Measurements from ENCODE around the gene HS6ST3.

HS6ST3 gene

DNA sequence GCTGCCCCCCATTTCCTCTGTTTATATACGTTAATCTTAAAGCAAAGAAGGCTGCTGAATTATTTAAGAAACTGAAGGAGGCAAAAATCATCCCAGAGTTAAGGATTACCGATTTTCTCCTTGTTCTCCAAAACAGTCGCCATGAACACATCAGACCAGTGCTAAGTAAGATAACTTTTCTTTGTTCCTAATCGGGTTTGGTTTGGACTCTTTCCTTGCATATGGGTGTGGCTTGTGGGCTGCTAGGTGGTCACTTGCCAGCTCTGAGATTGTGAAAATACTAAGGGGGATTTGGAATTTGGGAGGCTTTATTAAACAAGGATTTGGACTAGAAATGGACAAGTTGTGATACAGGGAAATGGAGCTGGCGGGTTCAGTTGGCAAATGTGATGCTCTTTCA, 692.3 kb downstream of the HS6ST3 start:
- no peak for DNase-seq (ENCODE audit: low read depth)
- no peak overlapping the region for H3K4me3 ChIP-seq (ENCODE audit: low read length)
- TF ChIP-seq, protein P1, sequence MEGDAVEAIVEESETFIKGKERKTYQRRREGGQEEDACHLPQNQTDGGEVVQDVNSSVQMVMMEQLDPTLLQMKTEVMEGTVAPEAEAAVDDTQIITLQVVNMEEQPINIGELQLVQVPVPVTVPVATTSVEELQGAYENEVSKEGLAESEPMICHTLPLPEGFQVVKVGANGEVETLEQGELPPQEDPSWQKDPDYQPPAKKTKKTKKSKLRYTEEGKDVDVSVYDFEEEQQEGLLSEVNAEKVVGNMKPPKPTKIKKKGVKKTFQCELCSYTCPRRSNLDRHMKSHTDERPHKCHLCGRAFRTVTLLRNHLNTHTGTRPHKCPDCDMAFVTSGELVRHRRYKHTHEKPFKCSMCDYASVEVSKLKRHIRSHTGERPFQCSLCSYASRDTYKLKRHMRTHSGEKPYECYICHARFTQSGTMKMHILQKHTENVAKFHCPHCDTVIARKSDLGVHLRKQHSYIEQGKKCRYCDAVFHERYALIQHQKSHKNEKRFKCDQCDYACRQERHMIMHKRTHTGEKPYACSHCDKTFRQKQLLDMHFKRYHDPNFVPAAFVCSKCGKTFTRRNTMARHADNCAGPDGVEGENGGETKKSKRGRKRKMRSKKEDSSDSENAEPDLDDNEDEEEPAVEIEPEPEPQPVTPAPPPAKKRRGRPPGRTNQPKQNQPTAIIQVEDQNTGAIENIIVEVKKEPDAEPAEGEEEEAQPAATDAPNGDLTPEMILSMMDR (conservative IDR thresholded peaks at IDR 0.05; ENCODE audit: low read length), result no peak

DNA sequence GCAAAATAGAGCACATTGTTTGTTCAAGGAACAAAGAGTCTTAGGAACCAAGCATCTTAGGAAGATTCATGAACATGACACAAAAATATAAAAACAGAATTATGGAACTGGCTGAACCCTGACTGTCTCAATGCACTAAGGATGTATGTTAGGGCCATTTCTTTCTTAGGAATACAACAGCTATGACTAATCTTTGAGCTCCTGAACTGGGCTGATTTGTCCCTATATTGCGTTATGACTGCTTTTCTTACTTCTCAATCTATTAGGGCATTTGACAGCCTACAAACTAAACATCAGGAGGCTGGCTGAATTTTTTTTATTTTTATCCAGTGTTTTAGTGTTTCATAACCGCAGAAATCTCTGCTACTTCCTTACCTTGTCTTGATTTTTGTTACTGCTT, 693.1 kb downstream of the HS6ST3 start:
- no peak for DNase-seq (ENCODE audit: low read depth)
- TF ChIP-seq, protein P1 (conservative IDR thresholded peaks at IDR 0.05; ENCODE audit: low read length), result no peak
- H3K4me3 ChIP-seq (ENCODE audit: low read length), result no peak overlapping the region

DNA sequence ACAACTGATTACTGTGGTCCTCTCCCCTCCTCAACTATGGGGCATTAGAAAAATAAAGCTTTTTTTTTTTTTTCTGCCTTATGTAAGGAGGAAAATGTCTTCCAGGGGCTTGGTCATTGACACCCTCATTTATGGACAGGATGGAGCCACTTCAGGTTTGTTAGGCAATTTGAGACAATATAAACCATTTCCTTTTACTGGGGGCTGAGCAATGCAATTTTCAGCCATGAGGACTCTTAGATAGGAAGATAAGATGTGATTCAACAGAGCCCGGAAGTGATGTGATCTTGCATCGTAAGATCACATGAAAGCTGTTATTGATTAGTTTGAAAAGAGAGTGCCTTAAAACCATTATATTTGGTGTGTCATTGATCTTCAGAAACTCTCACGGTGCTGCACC, 693.6 kb downstream of the HS6ST3 start:
- DNase-seq (ENCODE audit: low read depth), result no peak
- TF ChIP-seq, protein P1 (conservative IDR thresholded peaks at IDR 0.05; ENCODE audit: low read length), result no peak
- H3K4me3 ChIP-seq (ENCODE audit: low read length), result no peak overlapping the region

DNA sequence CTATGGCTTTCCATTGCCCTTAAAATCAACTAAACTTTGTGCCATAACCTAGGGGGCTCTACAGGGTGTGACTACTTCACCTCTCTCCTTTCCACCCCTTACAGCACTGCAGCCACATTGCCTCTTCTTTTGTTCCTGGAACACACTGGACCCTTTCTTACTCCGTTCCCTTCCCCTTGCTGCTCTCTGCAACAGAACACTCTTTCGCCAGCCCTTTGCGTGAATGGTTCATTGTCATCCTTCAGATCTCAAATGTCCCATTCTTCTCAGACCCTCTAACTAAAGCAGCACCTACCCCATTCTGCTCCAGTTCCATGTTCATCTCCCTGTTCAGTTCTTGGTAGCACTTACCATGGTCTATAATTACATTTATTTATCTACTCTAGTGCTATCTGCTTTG, 696.1 kb downstream of the HS6ST3 start:
- TF ChIP-seq, protein P1 (conservative IDR thresholded peaks at IDR 0.05; ENCODE audit: low read length), result no peak
- no peak overlapping the region for H3K4me3 ChIP-seq (ENCODE audit: low read length)
- DNase-seq (ENCODE audit: low read depth), result no peak

DNA sequence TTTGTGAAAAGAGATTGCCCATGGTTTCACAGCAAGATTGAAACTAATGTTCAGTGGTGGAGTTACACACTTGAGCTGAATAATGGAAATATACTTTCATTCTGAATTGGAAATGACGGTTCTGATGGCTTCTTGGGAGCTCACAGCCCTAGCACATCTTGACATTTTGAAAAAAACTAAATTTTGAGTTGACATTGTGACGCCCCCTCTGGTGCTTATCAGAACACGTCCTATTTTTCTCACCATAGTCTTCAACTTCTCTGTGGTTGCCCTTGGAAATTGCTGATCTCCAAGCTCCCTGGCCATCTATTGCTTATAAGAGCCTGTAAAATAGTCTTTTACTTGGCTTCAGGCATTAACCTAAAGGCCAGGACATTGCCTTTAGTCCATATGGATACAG, 702.3 kb downstream of the HS6ST3 start:
- no peak for DNase-seq (ENCODE audit: low read depth)
- TF ChIP-seq, protein P1 (conservative IDR thresholded peaks at IDR 0.05; ENCODE audit: low read length), result no peak
- no peak overlapping the region for H3K4me3 ChIP-seq (ENCODE audit: low read length)

DNA sequence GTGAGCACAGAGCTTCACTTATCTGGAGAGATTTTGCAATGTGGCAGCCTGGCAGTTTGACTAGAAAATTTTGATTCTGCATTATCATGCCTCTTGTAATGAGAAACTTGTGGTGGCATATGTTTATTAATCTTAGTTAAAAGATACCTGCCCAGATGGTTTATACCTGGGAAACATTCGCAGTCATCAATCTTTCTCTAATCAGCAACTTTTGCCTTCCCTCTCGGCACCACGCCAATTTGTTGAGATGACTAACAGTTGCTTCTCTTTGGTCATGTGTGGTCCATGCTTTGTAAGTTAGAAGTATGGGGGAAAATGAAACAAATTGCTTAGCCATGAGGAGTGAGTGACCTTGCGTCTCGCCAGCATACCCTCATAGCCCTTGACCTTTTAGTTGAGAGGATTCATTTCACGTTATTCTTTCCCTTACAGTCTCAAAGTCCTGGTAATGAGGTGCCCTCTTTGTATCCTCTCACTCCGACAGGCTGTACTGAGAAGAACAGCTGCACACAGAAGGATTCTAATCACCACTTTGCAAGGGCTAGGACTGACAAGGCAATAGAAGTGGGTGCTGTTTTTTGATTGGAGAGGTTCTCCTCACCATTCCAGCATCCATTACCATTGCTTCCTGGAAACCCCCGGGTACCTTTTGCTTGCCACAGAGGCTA, 703.0 kb downstream of the HS6ST3 start:
- TF ChIP-seq, protein P1 (conservative IDR thresholded peaks at IDR 0.05; ENCODE audit: low read length), result no peak
- DNase-seq (ENCODE audit: low read depth), result no peak
- no peak overlapping the region for H3K4me3 ChIP-seq (ENCODE audit: low read length)

DNA sequence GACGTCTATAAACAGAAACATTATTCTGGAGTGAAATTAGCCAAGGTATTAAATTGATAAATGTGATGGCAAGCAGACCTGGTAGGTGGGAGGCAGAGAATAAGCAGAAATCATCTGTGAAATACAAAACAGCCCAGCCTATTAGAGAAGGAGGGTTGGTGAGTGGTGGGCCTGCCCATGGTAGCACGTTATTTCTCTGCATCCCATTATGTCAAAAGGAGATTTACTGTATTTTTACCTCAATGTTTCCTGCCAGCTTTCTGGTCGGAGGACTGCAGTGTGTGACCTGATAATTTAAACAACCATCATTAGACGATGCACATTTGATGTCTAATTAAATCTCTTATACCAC, 703.5 kb downstream of the HS6ST3 start:
- H3K4me3 ChIP-seq (ENCODE audit: low read length), result no peak overlapping the region
- no peak for DNase-seq (ENCODE audit: low read depth)
- TF ChIP-seq, protein P1 (conservative IDR thresholded peaks at IDR 0.05; ENCODE audit: low read length), result no peak

Measured in AG10803 (cell line).